Measurements from ENCODE around the gene PKN1.

Gene PKN1

GRCh38 chr19:14391156-14391821, 41.8 kb upstream of the PKN1 start:
- Histone ChIP-seq H3K36me3 (ENCODE audit: control insufficient read depth in 1 of 2, insufficient read depth in 2 of 2, low read length in 2 of 2) (no peaks in the 10 kb centered on the region), H4K12ac (ENCODE audit: low read depth, low read length) (no peak overlapping the region), H3K14ac (ENCODE audit: low read length) (no peak overlapping the region), H3K18ac (ENCODE audit: low read length) (no peak overlapping the region), H3K4ac (ENCODE audit: low read depth, low read length) (no peak overlapping the region), H3K27ac (ENCODE audit: low read depth, low read length) (no peak overlapping the region), H4K91ac (ENCODE audit: low read depth, low read length) (no peak overlapping the region), H3K9me3 (ENCODE audit: insufficient read depth, low read depth, low read length) (no peaks in the 10 kb centered on the region), H2BK5ac (ENCODE audit: low read depth, low read length, poor library complexity) (no peak overlapping the region), H3K4me2 (ENCODE audit: low read length) (no peak overlapping the region), H4K8ac (ENCODE audit: low read depth, low read length) (no peak overlapping the region), H3K23ac (ENCODE audit: low read length) (no peak overlapping the region), H3K9ac (ENCODE audit: low read length) (no peak overlapping the region), H2BK120ac (ENCODE audit: insufficient read depth, low read length, poor library complexity) (no peak overlapping the region), H3K79me1 (ENCODE audit: low read length) (no peaks in the 10 kb centered on the region), H3K27me3 (ENCODE audit: insufficient read depth, low read length) (no peaks in the 10 kb centered on the region), H3K4me3 (ENCODE audit: low read depth, low read length) (no peak overlapping the region), H3K4me1 (ENCODE audit: control insufficient read depth in 1 of 2, insufficient read depth in 2 of 2, low read length in 2 of 2) (no peaks in the 10 kb centered on the region), H3K79me2 (ENCODE audit: control insufficient read depth, insufficient read depth, low read length, poor library complexity) (no peaks in the 10 kb centered on the region), H2AK5ac (ENCODE audit: low read length) (no peak overlapping the region), H2AFZ (ENCODE audit: insufficient read depth, low read length, poor library complexity) (no peak overlapping the region), H2BK12ac (ENCODE audit: low read length) (no peak overlapping the region)
- no CpG with 5 or more reads among the region's 10 CpGs for WGBS (ENCODE audit: extremely low coverage, insufficient coverage, insufficient read length)
- no peak for DNase-seq

- Histone ChIP-seq H3K79me1 (ENCODE audit: low read length) (no peaks in the 10 kb centered on the region), H3K4me1 (ENCODE audit: control insufficient read depth in 1 of 2, insufficient read depth in 2 of 2, low read length in 2 of 2) (no peaks in the 10 kb centered on the region), H3K4me2 (ENCODE audit: low read length) (no peak overlapping the region), H3K23ac (ENCODE audit: low read length) (no peak overlapping the region), H3K18ac (ENCODE audit: low read length) (no peak overlapping the region), H3K9ac (ENCODE audit: low read length) (no peak overlapping the region), H4K8ac (ENCODE audit: low read depth, low read length) (no peak overlapping the region), H3K27ac (ENCODE audit: low read depth, low read length) (no peak overlapping the region), H2BK120ac (ENCODE audit: insufficient read depth, low read length, poor library complexity) (no peak overlapping the region), H4K12ac (ENCODE audit: low read depth, low read length) (no peak overlapping the region), H3K27me3 (ENCODE audit: insufficient read depth, low read length) (no peaks in the 10 kb centered on the region), H2BK5ac (ENCODE audit: low read depth, low read length, poor library complexity) (no peak overlapping the region), H3K4me3 (ENCODE audit: low read depth, low read length) (no peak overlapping the region), H2BK12ac (ENCODE audit: low read length) (no peak overlapping the region), H3K79me2 (ENCODE audit: control insufficient read depth, insufficient read depth, low read length, poor library complexity) (no peaks in the 10 kb centered on the region), H3K36me3 (ENCODE audit: control insufficient read depth in 1 of 2, insufficient read depth in 2 of 2, low read length in 2 of 2) (no peaks in the 10 kb centered on the region), H3K9me3 (ENCODE audit: insufficient read depth, low read depth, low read length) (peaks cover 2% of the 10 kb centered on the region), H2AK5ac (ENCODE audit: low read length) (no peak overlapping the region), H4K91ac (ENCODE audit: low read depth, low read length) (no peak overlapping the region), H2AFZ (ENCODE audit: insufficient read depth, low read length, poor library complexity) (no peak overlapping the region), H3K4ac (ENCODE audit: low read depth, low read length) (no peak overlapping the region), H3K14ac (ENCODE audit: low read length) (no peak overlapping the region)
- WGBS (ENCODE audit: extremely low coverage, insufficient coverage, insufficient read length) = no CpG with 5 or more reads among the region's 5 CpGs
- DNase-seq = no peak
Observed at GRCh38 chr19:14393329-14393728, 39.8 kb upstream of the PKN1 start.

GRCh38 chr19:14394167-14394566, 38.9 kb upstream of the PKN1 start:
- no peak overlapping the region for H3K27ac ChIP-seq (ENCODE audit: low read depth, low read length)
- H2BK5ac ChIP-seq (ENCODE audit: low read depth, low read length, poor library complexity) = no peak overlapping the region
- H2BK12ac ChIP-seq (ENCODE audit: low read length) = no peak overlapping the region
- no peak overlapping the region for H2BK120ac ChIP-seq (ENCODE audit: insufficient read depth, low read length, poor library complexity)
- no peak overlapping the region for H3K4me2 ChIP-seq (ENCODE audit: low read length)
- no peak overlapping the region for H3K14ac ChIP-seq (ENCODE audit: low read length)
- H4K8ac ChIP-seq (ENCODE audit: low read depth, low read length) = no peak overlapping the region
- no peak overlapping the region for H4K91ac ChIP-seq (ENCODE audit: low read depth, low read length)
- H3K4ac ChIP-seq (ENCODE audit: low read depth, low read length) = no peak overlapping the region
- no peak overlapping the region for H3K18ac ChIP-seq (ENCODE audit: low read length)
- no peaks in the 10 kb centered on the region for H3K27me3 ChIP-seq (ENCODE audit: insufficient read depth, low read length)
- H2AK5ac ChIP-seq (ENCODE audit: low read length) = no peak overlapping the region
- peak overlapping the region; percentile 24 for H3K9ac ChIP-seq (ENCODE audit: low read length)
- H3K4me1 ChIP-seq (ENCODE audit: control insufficient read depth in 1 of 2, insufficient read depth in 2 of 2, low read length in 2 of 2) = no peaks in the 10 kb centered on the region
- H3K79me2 ChIP-seq (ENCODE audit: control insufficient read depth, insufficient read depth, low read length, poor library complexity) = no peaks in the 10 kb centered on the region
- no peak overlapping the region for H4K12ac ChIP-seq (ENCODE audit: low read depth, low read length)
- no peak overlapping the region for H3K23ac ChIP-seq (ENCODE audit: low read length)
- no peak overlapping the region for H2AFZ ChIP-seq (ENCODE audit: insufficient read depth, low read length, poor library complexity)
- H3K4me3 ChIP-seq (ENCODE audit: low read depth, low read length) = no peak overlapping the region
- H3K9me3 ChIP-seq (ENCODE audit: insufficient read depth, low read depth, low read length) = peaks cover 2% of the 10 kb centered on the region
- no peak for DNase-seq
- no peaks in the 10 kb centered on the region for H3K79me1 ChIP-seq (ENCODE audit: low read length)
- WGBS (ENCODE audit: extremely low coverage, insufficient coverage, insufficient read length) = no CpG with 5 or more reads among the region's 9 CpGs
- H3K36me3 ChIP-seq (ENCODE audit: control insufficient read depth in 1 of 2, insufficient read depth in 2 of 2, low read length in 2 of 2) = no peaks in the 10 kb centered on the region

GRCh38 chr19:14395262-14395661, 37.8 kb upstream of the PKN1 start:
- Histone ChIP-seq H2BK12ac (ENCODE audit: low read length) (no peak overlapping the region), H3K4me1 (ENCODE audit: control insufficient read depth in 1 of 2, insufficient read depth in 2 of 2, low read length in 2 of 2) (no peaks in the 10 kb centered on the region), H4K8ac (ENCODE audit: low read depth, low read length) (no peak overlapping the region), H2AFZ (ENCODE audit: insufficient read depth, low read length, poor library complexity) (no peak overlapping the region), H3K36me3 (ENCODE audit: control insufficient read depth in 1 of 2, insufficient read depth in 2 of 2, low read length in 2 of 2) (no peaks in the 10 kb centered on the region), H3K9ac (ENCODE audit: low read length) (no peak overlapping the region), H3K4me2 (ENCODE audit: low read length) (no peak overlapping the region), H3K14ac (ENCODE audit: low read length) (no peak overlapping the region), H3K79me1 (ENCODE audit: low read length) (no peaks in the 10 kb centered on the region), H3K27ac (ENCODE audit: low read depth, low read length) (no peak overlapping the region), H3K23ac (ENCODE audit: low read length) (no peak overlapping the region), H3K18ac (ENCODE audit: low read length) (no peak overlapping the region), H4K91ac (ENCODE audit: low read depth, low read length) (no peak overlapping the region), H3K9me3 (ENCODE audit: insufficient read depth, low read depth, low read length) (peaks cover 2% of the 10 kb centered on the region), H4K12ac (ENCODE audit: low read depth, low read length) (no peak overlapping the region), H3K79me2 (ENCODE audit: control insufficient read depth, insufficient read depth, low read length, poor library complexity) (no peaks in the 10 kb centered on the region), H2BK120ac (ENCODE audit: insufficient read depth, low read length, poor library complexity) (no peak overlapping the region), H3K4ac (ENCODE audit: low read depth, low read length) (no peak overlapping the region), H3K4me3 (ENCODE audit: low read depth, low read length) (no peak overlapping the region), H2BK5ac (ENCODE audit: low read depth, low read length, poor library complexity) (no peak overlapping the region), H2AK5ac (ENCODE audit: low read length) (no peak overlapping the region), H3K27me3 (ENCODE audit: insufficient read depth, low read length) (no peaks in the 10 kb centered on the region)
- WGBS (ENCODE audit: extremely low coverage, insufficient coverage, insufficient read length) = no CpG with 5 or more reads among the region's 9 CpGs
- no peak for DNase-seq

Measured in trophoblast cell (in vitro differentiated cells and primary cell).